Transverse colon (tissue), 4 donors: ENCODE data around the gene ATP5MC3. TPM values are rescaled to one million over a fixed set of nuclear protein-coding genes. Genes with fewer than 3 reads are reported as not detected.

Experiments used
- DNase-seq: peaks from one replicate; pipeline ENCODE4 v3.0.0-alpha.2; 2019
- H3K27ac ChIP-seq, 4 donors: fragments of 200-600 bp; sonication (generic); 2 replicates each; pipeline ENCODE4 v1.5.1; 2016 to 2018; ENCODE audit warnings: inconsistent platforms in 4 of 4
- H3K27me3 ChIP-seq: fragments of 200-600 bp; sonication (generic); 2 replicates; pipeline ENCODE4 v1.5.1; 2017; ENCODE audit warnings: inconsistent platforms
- H3K36me3 ChIP-seq, 4 donors: fragments of 200-600 bp; sonication (generic); 2 replicates each; pipeline ENCODE4 v1.5.1; 2017 to 2019; ENCODE audit warnings: inconsistent platforms in 4 of 4
- H3K4me1 ChIP-seq, 4 donors: fragments of 200-600 bp; sonication (generic); 2 replicates each; pipeline ENCODE4 v1.5.1; 2017 to 2020; ENCODE audit warnings: inconsistent platforms in 4 of 4
- H3K4me3 ChIP-seq, 4 donors: fragments of 200-600 bp; sonication (generic); 1 replicate in 1 of 4; 2 replicates in 3 of 4; pipeline versions ENCODE4 v1.5.1 to v1.6.1; 2017 to 2019; ENCODE audit warnings: inconsistent platforms in 4 of 4
- H3K9me3 ChIP-seq, 2 donors: fragments of 200-600 bp; sonication (generic); 2 replicates each; pipeline ENCODE4 v1.5.1; 2017 to 2019; ENCODE audit warnings: inconsistent platforms in 2 of 2
- EP300 ChIP-seq: sonication (generic); formaldehyde crosslinking; IDR thresholded peaks from one replicate; pipeline ENCODE4 v1.6.1; 2017; ENCODE audit warnings: antibody characterized with exemption, low read depth
- POLR2A ChIP-seq: fragments of 450-650 bp; IDR thresholded peaks from one replicate; pipeline ENCODE4 v1.6.1; 2016; ENCODE audit warnings: antibody characterized with exemption, mild to moderate bottlenecking, moderate library complexity
- POLR2AphosphoS5 ChIP-seq, 3 donors: sonication (generic); formaldehyde crosslinking; IDR thresholded peaks; one replicate each; pipeline ENCODE4 v1.6.1; 2016; ENCODE audit warnings: antibody characterized with exemption in 3 of 3
- WGBS, 2 donors: methylation state at CpG; one replicate each; pipeline ENCODE4 v1.1.5; 2018; ENCODE audit warnings: low coverage in 1 of 2; 5-methylcytosine and 5-hydroxymethylcytosine counted together
- in situ Hi-C, 4 donors: fragments of 200-750 bp; cut with MboI; loops; one replicate each; pipeline versions ENCODE4 v1.15.0 to v1.15.1; 2017; ENCODE audit warnings: low sequenced_read_pairs in 3 of 4, low pct_ligation_motif_present in 1 of 4, low pct_unique_long_range_greater_than_20kb in 1 of 4
- intact Hi-C: fragments of 100-400 bp; cut with DNase I; formaldehyde crosslinking; loops from one replicate; pipeline ENCODE4 v1.15.1; 2023; ENCODE audit warnings: low total_unique reads
- total RNA-seq, 4 donors: library from RNA; depleted of rRNA; stranded (reverse); fragments of >200 nt; gene quantifications; one replicate each; pipeline ENCODE4 v1.1.0, GENCODE V29; 2016
- TF ChIP-seq, protein P1 (sequence below), 5 experiments: fragments of 200-600 bp in 3 of 5; fragments of 450-650 bp in 2 of 5; sonication (generic) in 3 of 5; IDR thresholded peaks; 1 replicate in 2 of 5; 2 replicates in 3 of 5; pipeline ENCODE4 v1.5.1; 2016 to 2017; ENCODE audit warnings: antibody characterized with exemption in 5 of 5, inconsistent platforms in 3 of 5, mild to moderate bottlenecking in 2 of 5, moderate library complexity in 1 of 5

Gene ATP5MC3
- total RNA-seq, 4 donors from 2014 or later = 88.4 to 391 (median 181) TPM

- Histone ChIP-seq H3K9me3 (no peaks in the 10 kb centered on the region), H3K4me1 (no peaks in the 10 kb centered on the region), H3K27me3 (peaks cover 12% of the 10 kb centered on the region), H3K27ac (no peak overlapping the region), H3K4me3 (no peak overlapping the region), H3K36me3 (no peaks in the 10 kb centered on the region)
- in situ Hi-C loops (no loop called here), intact Hi-C loops (no loop called here)
- WGBS, 2 donors = 77 to 85% methylated on average over 3 of the region's 3 CpGs
- DNase-seq = no peak
- TF ChIP-seq, protein P1, sequence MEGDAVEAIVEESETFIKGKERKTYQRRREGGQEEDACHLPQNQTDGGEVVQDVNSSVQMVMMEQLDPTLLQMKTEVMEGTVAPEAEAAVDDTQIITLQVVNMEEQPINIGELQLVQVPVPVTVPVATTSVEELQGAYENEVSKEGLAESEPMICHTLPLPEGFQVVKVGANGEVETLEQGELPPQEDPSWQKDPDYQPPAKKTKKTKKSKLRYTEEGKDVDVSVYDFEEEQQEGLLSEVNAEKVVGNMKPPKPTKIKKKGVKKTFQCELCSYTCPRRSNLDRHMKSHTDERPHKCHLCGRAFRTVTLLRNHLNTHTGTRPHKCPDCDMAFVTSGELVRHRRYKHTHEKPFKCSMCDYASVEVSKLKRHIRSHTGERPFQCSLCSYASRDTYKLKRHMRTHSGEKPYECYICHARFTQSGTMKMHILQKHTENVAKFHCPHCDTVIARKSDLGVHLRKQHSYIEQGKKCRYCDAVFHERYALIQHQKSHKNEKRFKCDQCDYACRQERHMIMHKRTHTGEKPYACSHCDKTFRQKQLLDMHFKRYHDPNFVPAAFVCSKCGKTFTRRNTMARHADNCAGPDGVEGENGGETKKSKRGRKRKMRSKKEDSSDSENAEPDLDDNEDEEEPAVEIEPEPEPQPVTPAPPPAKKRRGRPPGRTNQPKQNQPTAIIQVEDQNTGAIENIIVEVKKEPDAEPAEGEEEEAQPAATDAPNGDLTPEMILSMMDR (IDR thresholded peaks at IDR 0.05) = no peak
- TF ChIP-seq POLR2AphosphoS5 (IDR thresholded peaks at IDR 0.05) (no peak), POLR2A (no peak), EP300 (no peak)
Measured at GRCh38 chr2:175205523-175205922, 24.0 kb upstream of the ATP5MC3 start.

GRCh38 chr2:175203621-175204496 lies 22.3 kb upstream of the ATP5MC3 start:
- Histone ChIP-seq H3K36me3 (no peaks in the 10 kb centered on the region), H3K27ac (no peak overlapping the region), H3K4me3 (no peak overlapping the region), H3K27me3 (peaks cover 12% of the 10 kb centered on the region), H3K9me3 (no peaks in the 10 kb centered on the region), H3K4me1 (no peaks in the 10 kb centered on the region)
- in situ Hi-C loops = no loop called here
- intact Hi-C loops = no loop called here
- peak; percentile 46 for DNase-seq
- no peak for TF ChIP-seq EP300
- TF ChIP-seq POLR2A = no peak
- no peak for TF ChIP-seq POLR2AphosphoS5 (IDR thresholded peaks at IDR 0.05)
- TF ChIP-seq, protein P1 (IDR thresholded peaks at IDR 0.05) = peak; percentile 24 to 50 (median 43)
- 28 to 36% methylated on average over 8 to 12 of the region's 12 CpGs for WGBS, 2 donors

- in situ Hi-C loops = no loop called here
- TF ChIP-seq EP300 = no peak
- TF ChIP-seq POLR2AphosphoS5 (IDR thresholded peaks at IDR 0.05) = no peak
- TF ChIP-seq, protein P1 (IDR thresholded peaks at IDR 0.05) = no peak
- no peak for TF ChIP-seq POLR2A
Measured at GRCh38 chr2:175195012-175195411, 13.5 kb upstream of the ATP5MC3 start.

DNA sequence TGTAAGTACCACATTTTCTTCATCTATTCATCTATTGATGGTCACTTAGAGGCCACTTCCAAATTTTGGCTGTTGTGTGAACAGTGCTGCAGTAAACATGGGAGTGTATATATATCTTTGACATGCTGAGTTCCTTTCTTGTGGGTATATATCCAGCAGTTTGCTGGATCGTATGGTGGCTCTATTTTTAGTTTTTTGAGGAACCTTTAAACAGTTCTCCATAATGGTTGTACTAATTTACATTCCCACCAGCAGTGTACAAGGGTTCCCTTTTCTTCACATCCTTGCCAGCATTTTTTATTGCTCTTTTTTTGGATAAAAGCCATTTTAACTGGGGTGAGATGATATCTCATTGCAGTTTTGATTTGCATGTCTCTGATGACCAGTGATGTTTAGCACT lies 7.3 kb upstream of the ATP5MC3 start:
- no peaks in the 10 kb centered on the region for H3K27me3 ChIP-seq
- DNase-seq = no peak
- in situ Hi-C loops (no loop called here), intact Hi-C loops (no loop called here)
- 17% methylated on average over 1 of the region's 1 CpG for WGBS, 2 donors
- no peaks in the 10 kb centered on the region for H3K9me3 ChIP-seq
- H3K27ac ChIP-seq = no peak overlapping the region
- H3K4me1 ChIP-seq = no peaks in the 10 kb centered on the region
- no peak overlapping the region for H3K4me3 ChIP-seq
- H3K36me3 ChIP-seq = no peaks in the 10 kb centered on the region
- no peak for TF ChIP-seq POLR2AphosphoS5 (IDR thresholded peaks at IDR 0.05)
- TF ChIP-seq, protein P1 (IDR thresholded peaks at IDR 0.05) = no peak
- no peak for TF ChIP-seq EP300
- TF ChIP-seq POLR2A = no peak

More at GRCh38 chr2:175195012-175195411, 13.5 kb upstream of the ATP5MC3 start:
- no peak overlapping the region for H3K27ac ChIP-seq
- intact Hi-C loops = no loop called here
- no peaks in the 10 kb centered on the region for H3K36me3 ChIP-seq
- DNase-seq = no peak
- no peaks in the 10 kb centered on the region for H3K27me3 ChIP-seq
- H3K9me3 ChIP-seq = no peaks in the 10 kb centered on the region
- H3K4me1 ChIP-seq = no peaks in the 10 kb centered on the region
- H3K4me3 ChIP-seq = no peak overlapping the region
